HG03095 (cell line): ENCODE data around the gene CAPN2.

Experiments
- ATAC-seq: cut with Tn5 transposase; IDR thresholded peaks from one replicate; pipeline ENCODE4 v1.9.1; 2021; ENCODE audit warnings: moderate library complexity; ENCODE audit not compliant: unreplicated experiment

The CAPN2 gene

GRCh38 chr1:223758734-223759133 lies 46.4 kb downstream of the CAPN2 start:
- no peak for ATAC-seq

GRCh38 chr1:223759273-223759672 lies 46.9 kb downstream of the CAPN2 start:
- ATAC-seq = no peak

- no peak for ATAC-seq
These were observed 48.5 kb downstream of the CAPN2 start for GRCh38 chr1:223760833-223761232.

- ATAC-seq = no peak
These were observed 49.1 kb downstream of the CAPN2 start for GRCh38 chr1:223761411-223761810.

GRCh38 chr1:223763251-223763650 lies 50.9 kb downstream of the CAPN2 start:
- ATAC-seq = no peak

GRCh38 chr1:223763881-223764280 lies 51.5 kb downstream of the CAPN2 start:
- no peak for ATAC-seq

- ATAC-seq = no peak
These were observed 52.8 kb downstream of the CAPN2 start for GRCh38 chr1:223765036-223765718.

GRCh38 chr1:223765719-223766340 lies 53.5 kb downstream of the CAPN2 start:
- ATAC-seq = no peak

- no peak for ATAC-seq
These were observed 58.4 kb downstream of the CAPN2 start for GRCh38 chr1:223770621-223771315.

- no peak for ATAC-seq
These were observed 59.1 kb downstream of the CAPN2 start for GRCh38 chr1:223771469-223771813.

GRCh38 chr1:223771814-223772770 lies 59.8 kb downstream of the CAPN2 start:
- ATAC-seq = no peak

GRCh38 chr1:223772771-223773160 lies 60.4 kb downstream of the CAPN2 start:
- no peak for ATAC-seq

- ATAC-seq = no peak
These were observed 61.9 kb downstream of the CAPN2 start for GRCh38 chr1:223774134-223774814.

GRCh38 chr1:223775054-223775453 lies 62.7 kb downstream of the CAPN2 start:
- no peak for ATAC-seq

GRCh38 chr1:223775711-223776074 lies 63.4 kb downstream of the CAPN2 start:
- ATAC-seq = no peak

GRCh38 chr1:223776075-223776814 lies 63.9 kb downstream of the CAPN2 start:
- ATAC-seq = no peak

- no peak for ATAC-seq
These were observed 64.6 kb downstream of the CAPN2 start for GRCh38 chr1:223776826-223777454.

GRCh38 chr1:223780318-223780717 lies 68.0 kb downstream of the CAPN2 start:
- no peak for ATAC-seq

- ATAC-seq = no peak
These were observed 68.6 kb downstream of the CAPN2 start for GRCh38 chr1:223780949-223781348.

GRCh38 chr1:223783676-223784075 lies 71.3 kb downstream of the CAPN2 start:
- no peak for ATAC-seq
